ENCODE results near the gene CAAP1.
"Not testable (repeated sequence)": the region's sequence is repeated elsewhere in the genome, so short reads cannot be mapped to it uniquely, and the experiment has no call there.

CAAP1 gene
- 24.2 to 26.3 reads per million in 2 donors for total RNA-seq

GRCh38 chr9:26892251-26893029 is at the start of gene CAAP1:
TSS of gene CAAP1 (minus strand) at chr9:26892802. CDS start at chr9:26892715, 87 bp downstream.
- DNase-seq = peak; percentile 79

GRCh38 chr9:26940779-26941178 is 48.2 kb upstream of the CAAP1 start:
- DNase-seq = no peak

GRCh38 chr9:26939955-26940711 is 47.5 kb upstream of the CAAP1 start:
- no peak for DNase-seq

- no peak for DNase-seq
These were observed 45.3 kb upstream of the CAAP1 start for GRCh38 chr9:26937816-26938371.

GRCh38 chr9:26935847-26936246 is 43.2 kb upstream of the CAAP1 start:
- DNase-seq = no peak

GRCh38 chr9:26928902-26929495 is 36.4 kb upstream of the CAAP1 start:
- no peak for DNase-seq

GRCh38 chr9:26925609-26926008 is 33.0 kb upstream of the CAAP1 start:
- DNase-seq = no peak

GRCh38 chr9:26919698-26920097 is 27.1 kb upstream of the CAAP1 start:
- DNase-seq = no peak

GRCh38 chr9:26913138-26913668 is 20.6 kb upstream of the CAAP1 start:
- no peak for DNase-seq

- no peak for DNase-seq
These were observed 12.1 kb upstream of the CAAP1 start for GRCh38 chr9:26904671-26905070.

GRCh38 chr9:26904070-26904469 is 11.5 kb upstream of the CAAP1 start:
- DNase-seq = no peak

- no peak for DNase-seq
These were observed 551 bp upstream of the CAAP1 start for GRCh38 chr9:26893030-26893676.

- DNase-seq = no peak
These were observed 876 bp downstream of the CAAP1 start for GRCh38 chr9:26891726-26892125.

GRCh38 chr9:26888271-26888670 is 4.3 kb downstream of the CAAP1 start:
- DNase-seq = no peak

- DNase-seq = no peak
These were observed 10.4 kb downstream of the CAAP1 start for GRCh38 chr9:26882154-26882553.

- no peak for DNase-seq
These were observed 12.3 kb downstream of the CAAP1 start for GRCh38 chr9:26880262-26880661.

- not testable (repeated sequence) for DNase-seq
These were observed 17.4 kb downstream of the CAAP1 start for GRCh38 chr9:26875155-26875554.

GRCh38 chr9:26870292-26870691 is 22.3 kb downstream of the CAAP1 start:
- DNase-seq = no peak

GRCh38 chr9:26863074-26863473 is 29.5 kb downstream of the CAAP1 start:
- DNase-seq = no peak

- no peak for DNase-seq
These were observed 36.1 kb downstream of the CAAP1 start for GRCh38 chr9:26856413-26857032.

- DNase-seq = no peak
These were observed 41.6 kb downstream of the CAAP1 start for GRCh38 chr9:26850995-26851394.

- no peak for DNase-seq
These were observed 58.8 kb downstream of the CAAP1 start for GRCh38 chr9:26833792-26834191.

Data from activated gamma-delta T cell (primary cell).